GM19452 (cell line): ENCODE results near the gene EMID1.

ENCODE experiments used
- ATAC-seq: cut with Tn5 transposase; IDR thresholded peaks from one replicate; pipeline ENCODE4 v1.9.1; 2021; ENCODE audit not compliant: unreplicated experiment

EMID1 gene

GRCh38 chr22:29205594-29206371, at the start of gene EMID1:
Gene EMID1 (plus strand): TSS chr22:29205896. CDS start chr22:29206039, 143 bp downstream.
- ATAC-seq: no peak

GRCh38 chr22:29155966-29156365, 49.7 kb upstream of the EMID1 start:
- no peak for ATAC-seq

GRCh38 chr22:29156507-29156906, 49.2 kb upstream of the EMID1 start:
- ATAC-seq: no peak

- no peak for ATAC-seq
Measured at GRCh38 chr22:29157759-29158535, 47.7 kb upstream of the EMID1 start.

- ATAC-seq: no peak
Measured at GRCh38 chr22:29158546-29158945, 47.1 kb upstream of the EMID1 start.

- no peak for ATAC-seq
Measured at GRCh38 chr22:29163808-29164207, 41.9 kb upstream of the EMID1 start.

- no peak for ATAC-seq
Measured at GRCh38 chr22:29165321-29166060, 40.2 kb upstream of the EMID1 start.

- ATAC-seq: no peak
Measured at GRCh38 chr22:29166180-29166579, 39.5 kb upstream of the EMID1 start.

- ATAC-seq: peak; percentile 93
Measured at GRCh38 chr22:29167032-29167911, 38.4 kb upstream of the EMID1 start.

GRCh38 chr22:29171721-29172120, 34.0 kb upstream of the EMID1 start:
- no peak for ATAC-seq

GRCh38 chr22:29172216-29172615, 33.5 kb upstream of the EMID1 start:
- ATAC-seq: no peak

GRCh38 chr22:29175312-29175835, 30.3 kb upstream of the EMID1 start:
- no peak for ATAC-seq

- ATAC-seq: no peak
Measured at GRCh38 chr22:29183971-29184848, 21.5 kb upstream of the EMID1 start.

- ATAC-seq: no peak
Measured at GRCh38 chr22:29184849-29185490, 20.7 kb upstream of the EMID1 start.

- ATAC-seq: no peak
Measured at GRCh38 chr22:29186302-29186701, 19.4 kb upstream of the EMID1 start.

GRCh38 chr22:29187831-29188230, 17.9 kb upstream of the EMID1 start:
- ATAC-seq: no peak

GRCh38 chr22:29190051-29190450, 15.6 kb upstream of the EMID1 start:
- ATAC-seq: no peak

- ATAC-seq: no peak
Measured at GRCh38 chr22:29190918-29191317, 14.8 kb upstream of the EMID1 start.

- ATAC-seq: no peak
Measured at GRCh38 chr22:29193021-29193420, 12.7 kb upstream of the EMID1 start.
